H54 (cell line): ENCODE measurements around the gene EDDM3A.
"Not testable (repeated sequence)": the region's sequence is repeated elsewhere in the genome, so short reads cannot be mapped to it uniquely, and the experiment has no call there.

Experiments
- DNase-seq: peaks from one replicate; pipeline ENCODE4 v3.0.0; 2011; ENCODE audit warnings: low spot score, mixed read lengths; ENCODE audit not compliant: insufficient read length
- FAIRE-seq: peaks from 3 replicates; lab custom pipeline; 2011; peaks lifted over from hg19 to GRCh38; lab: Jason Lieb, UNC
- POLR2A ChIP-seq: IDR thresholded peaks from 2 replicates; pipeline ENCODE4 v1.6.1; 2011; ENCODE audit warnings: low read depth, mild to moderate bottlenecking, low read length

Gene EDDM3A

GRCh38 chr14:20750194-20750593, 4.5 kb downstream of the EDDM3A start:
- DNase-seq (no peak), FAIRE-seq (no peak)
- TF ChIP-seq POLR2A = no peak

GRCh38 chr14:20751963-20752562, 6.4 kb downstream of the EDDM3A start:
- DNase-seq (no peak), FAIRE-seq (no peak)
- TF ChIP-seq POLR2A = no peak

- FAIRE-seq (no peak), DNase-seq (no peak)
- TF ChIP-seq POLR2A = no peak
Measured at GRCh38 chr14:20754308-20754707, 8.6 kb downstream of the EDDM3A start.

GRCh38 chr14:20755037-20755436, 9.3 kb downstream of the EDDM3A start:
- DNase-seq (no peak), FAIRE-seq (no peak)
- no peak for TF ChIP-seq POLR2A

GRCh38 chr14:20757965-20758364, 12.3 kb downstream of the EDDM3A start:
- FAIRE-seq (no peak), DNase-seq (no peak)
- TF ChIP-seq POLR2A = no peak

GRCh38 chr14:20759465-20759864, 13.8 kb downstream of the EDDM3A start:
- FAIRE-seq, DNase-seq: not testable (repeated sequence)

- FAIRE-seq (no peak), DNase-seq (no peak)
- no peak for TF ChIP-seq POLR2A
Measured at GRCh38 chr14:20760950-20761349, 15.3 kb downstream of the EDDM3A start.

- TF ChIP-seq POLR2A = no peak
- FAIRE-seq = no peak
- no peak for DNase-seq
Measured at GRCh38 chr14:20768593-20768892, 22.9 kb downstream of the EDDM3A start.

- FAIRE-seq (no peak), DNase-seq (no peak)
- TF ChIP-seq POLR2A = no peak
Measured at GRCh38 chr14:20769421-20769820, 23.7 kb downstream of the EDDM3A start.

- FAIRE-seq (no peak), DNase-seq (no peak)
- TF ChIP-seq POLR2A = no peak
Measured at GRCh38 chr14:20772650-20773049, 27.0 kb downstream of the EDDM3A start.

GRCh38 chr14:20774258-20774824, 28.7 kb downstream of the EDDM3A start:
- no peak for TF ChIP-seq POLR2A
- no peak for FAIRE-seq

GRCh38 chr14:20775043-20775442, 29.4 kb downstream of the EDDM3A start:
- FAIRE-seq (no peak), DNase-seq (no peak)
- no peak for TF ChIP-seq POLR2A

More at GRCh38 chr14:20774258-20774824, 28.7 kb downstream of the EDDM3A start:
- no peak for DNase-seq

GRCh38 chr14:20775901-20776300, 30.2 kb downstream of the EDDM3A start:
- FAIRE-seq = no peak
- no peak for DNase-seq
- TF ChIP-seq POLR2A = no peak

GRCh38 chr14:20781803-20782202, 36.1 kb downstream of the EDDM3A start:
- DNase-seq (no peak), FAIRE-seq (no peak)
- TF ChIP-seq POLR2A = no peak

GRCh38 chr14:20782280-20782890, 36.7 kb downstream of the EDDM3A start:
- no peak for TF ChIP-seq POLR2A
- FAIRE-seq (no peak), DNase-seq (no peak)

GRCh38 chr14:20787025-20787424, 41.3 kb downstream of the EDDM3A start:
- no peak for TF ChIP-seq POLR2A
- no peak for DNase-seq
- no peak for FAIRE-seq
